HCT116 (cell line): ENCODE measurements around the gene G3BP1. TPM values are rescaled to one million over a fixed set of nuclear protein-coding genes. Genes with fewer than 3 reads are reported as not detected.

Source experiments
- ATAC-seq: fragments of 200-7000 bp; cut with Tn5 transposase; 2 replicates; pipeline ENCODE4 v1.9.1; 2020; ENCODE audit warnings: mild to moderate bottlenecking, moderate library complexity
- BruUV-seq: library from RNA; stranded (reverse); fragments of 400-500 nt; replicated peaks from 2 replicates; lab custom pipeline; 2021; lab: Mats Ljungman, UMichigan
- CTCF ChIA-PET: fragments of 300-600 bp; sonication (Branson Sonifier 250); formaldehyde crosslinking; loops from one replicate; lab custom pipeline; 2021; ENCODE audit warnings: antibody characterized with exemption; lab: Charles Lee
- POLR2A ChIA-PET: fragments of 300-600, 350-600 bp; sonication (Branson Sonifier 250); formaldehyde crosslinking; loops from one replicate; lab custom pipeline; 2021; ENCODE audit warnings: antibody characterized with exemption; lab: Charles Lee
- RAD21 ChIA-PET, 2 experiments: fragments of 300-600 bp; sonication (Branson Sonifier 250); formaldehyde crosslinking; loops; one replicate each; lab custom pipeline; 2023; ENCODE audit warnings: low total read pairs in 2 of 2; ENCODE audit not compliant: uncharacterized antibody in 2 of 2, unreplicated experiment in 2 of 2, low non-redundant PET in 1 of 2; lab: Charles Lee
- DNase-seq: peaks from one replicate; pipeline ENCODE4 v3.0.0-alpha.2; 2010; ENCODE audit warnings: low read depth, low spot score
- H2AFZ ChIP-seq: fragments of 200-600 bp; shearing (Covaris generic), sonication (generic); 2 replicates; pipeline ENCODE4 v1.6.1; 2017; ENCODE audit warnings: low read depth, mixed run types, mixed read lengths, antibody characterized with exemption, low read length; ENCODE audit not compliant: poor library complexity, severe bottlenecking
- H3K27ac ChIP-seq: 2 replicates; pipeline ENCODE4 v1.5.1; 2012; ENCODE audit warnings: low read depth, low read length
- H3K27me3 ChIP-seq: fragments of 200-600 bp; sonication (generic); 2 replicates; pipeline ENCODE4 v1.6.1; 2016; ENCODE audit warnings: mixed run types, low read length, mixed read lengths; ENCODE audit not compliant: insufficient read depth
- H3K36me3 ChIP-seq, 2 experiments: fragments of 200-500 bp in 1 of 2; fragments of 200-600 bp in 1 of 2; sonication (Bioruptor generic) in 1 of 2; sonication (generic) in 1 of 2; 2 replicates each; pipeline versions ENCODE4 v1.5.1 to v1.6.1; 2014 to 2016; ENCODE audit warnings: low read length in 2 of 2, inconsistent platforms in 1 of 2, mixed read lengths in 1 of 2, mixed run types in 1 of 2; ENCODE audit not compliant: insufficient read depth in 2 of 2, control insufficient read depth in 1 of 2
- H3K4me1 ChIP-seq, 2 experiments: fragments of 200-600 bp in 1 of 2; sonication (generic) in 1 of 2; 2 replicates each; pipeline versions ENCODE4 v1.5.1 to v1.6.1; 2012 to 2017; ENCODE audit warnings: low read length in 2 of 2, inconsistent platforms in 1 of 2, mild to moderate bottlenecking in 1 of 2, mixed read lengths in 1 of 2, mixed run types in 1 of 2, moderate library complexity in 1 of 2; ENCODE audit not compliant: insufficient read depth in 2 of 2, control insufficient read depth in 1 of 2
- H3K4me2 ChIP-seq: fragments of 200-600 bp; sonication (generic); 2 replicates; pipeline ENCODE4 v1.6.1; 2017; ENCODE audit warnings: mixed run types, low read length, mixed read lengths
- H3K4me3 ChIP-seq, 2 experiments: fragments of 200-600 bp in 1 of 2; sonication (generic) in 1 of 2; replicated peaks in 1 of 2; 2 replicates each; pipeline ENCODE4 v1.5.1; 2011 to 2016; ENCODE audit warnings: low read length in 2 of 2, control low read depth in 1 of 2, low read depth in 1 of 2, mild to moderate bottlenecking in 1 of 2, mixed read lengths in 1 of 2, mixed run types in 1 of 2
- H3K79me2 ChIP-seq: fragments of 200-600 bp; sonication (generic); 2 replicates; pipeline ENCODE4 v1.6.1; 2017; ENCODE audit warnings: mild to moderate bottlenecking, mixed run types, low read length, moderate library complexity, mixed read lengths; ENCODE audit not compliant: insufficient read depth
- H3K9ac ChIP-seq: fragments of 200-600 bp; sonication (generic); 2 replicates; pipeline ENCODE4 v1.6.1; 2016; ENCODE audit warnings: low read length, mixed read lengths
- H3K9me2 ChIP-seq: fragments of 200-600 bp; sonication (generic), shearing (Covaris generic); 2 replicates; pipeline ENCODE4 v1.6.1; 2017; ENCODE audit warnings: mixed run types, mild to moderate bottlenecking, moderate library complexity; ENCODE audit not compliant: insufficient read depth
- H3K9me3 ChIP-seq, 2 experiments: fragments of 200-500 bp in 1 of 2; fragments of 200-600 bp in 1 of 2; sonication (Bioruptor generic) in 1 of 2; sonication (generic) in 1 of 2; 2 replicates each; pipeline ENCODE4 v1.6.1; 2014 to 2017; ENCODE audit warnings: low read length in 2 of 2, mixed read lengths in 2 of 2, inconsistent platforms in 1 of 2, low read depth in 1 of 2, mild to moderate bottlenecking in 1 of 2, mixed run types in 1 of 2, moderate library complexity in 1 of 2; ENCODE audit not compliant: control insufficient read depth in 1 of 2, insufficient read depth in 1 of 2
- H4K20me1 ChIP-seq: fragments of 200-600 bp; sonication (generic), shearing (Covaris generic); 2 replicates; pipeline ENCODE4 v1.6.1; 2017; ENCODE audit warnings: mixed run types, mild to moderate bottlenecking, moderate library complexity; ENCODE audit not compliant: insufficient read depth
- POLR2AphosphoS5 ChIP-seq: IDR thresholded peaks from 2 replicates; pipeline ENCODE4 v1.6.1; 2011; ENCODE audit warnings: mild to moderate bottlenecking, low read depth, low read length, moderate library complexity
- ZFX ChIP-seq: fragments of 450-650 bp; IDR thresholded peaks from 2 replicates; pipeline ENCODE4 v1.6.1; 2017
- ZNF274 ChIP-seq: fragments of 200-500 bp; sonication (Bioruptor generic); IDR thresholded peaks from 2 replicates; pipeline ENCODE4 v1.6.1; 2014; ENCODE audit warnings: mild to moderate bottlenecking, low read depth, low read length, inconsistent platforms
- intact Hi-C: fragments of 100-400 bp; cut with micrococcal nuclease; formaldehyde crosslinking; loops from 2 replicates; pipeline ENCODE4 v1.10.0; 2022
- total RNA-seq: library from RNA; stranded (reverse); gene quantifications from one replicate; pipeline ENCODE4 v1.2.1, GENCODE V29; 2021; ENCODE audit not compliant: unreplicated experiment

Gene G3BP1
- total RNA-seq, 1 experiment from 2014 or later: 296 TPM

GRCh38 chr5:151770383-151771258 is 1.1 kb upstream of the G3BP1 start:
- Histone ChIP-seq H3K4me3 (peak overlapping the region; percentile 67 to 79), H3K9me3 (no peaks in the 10 kb centered on the region), H3K79me2 (peaks cover 42% of the 10 kb centered on the region), H3K4me2 (peak overlapping the region; percentile 93), H4K20me1 (peaks cover 29% of the 10 kb centered on the region), H3K36me3 (no peaks in the 10 kb centered on the region; a peak in 1 of 4 replicates), H3K27ac (peak overlapping the region; percentile 97), H3K4me1 (peaks cover 10 to 26% of the 10 kb centered on the region in 2 experiments; a peak in 3 of 4 replicates), H3K27me3 (no peaks in the 10 kb centered on the region), H2AFZ (no peak overlapping the region), H3K9ac (peak overlapping the region; percentile 99), H3K9me2 (no peaks in the 10 kb centered on the region)
- TF ChIP-seq POLR2AphosphoS5 (no peak), ZFX (peak; percentile 97)
- CTCF ChIA-PET: interaction anchor here (0.6 to 1.5 kb wide), 11 partner anchors 13 to 743 kb away, joined by 3 to 9 read pairs (median 4); partner anchors contain the start of genes GM2A and SLC36A1
- intact Hi-C loops: loop anchor here (1.0 kb wide), 3 partner anchors 12 to 111 kb away; partner anchors contain the start of gene ATOX1
- ATAC-seq (peak; percentile 18), DNase-seq (no peak)
- POLR2A ChIA-PET: interaction anchor here (1.0 to 3.3 kb wide), 12 partner anchors 9 to 518 kb away, joined by 3 to 27 read pairs (median 7); partner anchors contain the start of genes ATOX1 and GM2A
- TSS peak; percentile 86 for BruUV-seq
- RAD21 ChIA-PET: interaction anchor here (0.5 to 1.3 kb wide), 2 partner anchors 30 to 533 kb away, joined by 3 to 4 read pairs; no protein-coding TSS in a partner anchor

GRCh38 chr5:151772029-151772845 is 483 bp downstream of the G3BP1 start:
- ChIA-PET POLR2A (interaction anchor here (0.8 to 3.3 kb wide), 11 partner anchors 9 to 520 kb away, joined by 4 to 27 read pairs (median 9); partner anchors contain the start of genes ATOX1 and GM2A), RAD21 (interaction anchor here in 1 of 2 experiments (1.3 kb wide), 1 partner anchor 32 kb away, joined by 4 read pairs; no protein-coding TSS in a partner anchor), CTCF (interaction anchor here (1.1 to 1.5 kb wide), 5 partner anchors 15 to 578 kb away, joined by 4 to 9 read pairs (median 7); no protein-coding TSS in a partner anchor)
- no TSS peak for BruUV-seq
- Histone ChIP-seq H3K36me3 (peaks cover 4 to 5% of the 10 kb centered on the region in 2 experiments; a peak in 3 of 4 replicates), H3K9ac (peak overlapping the region; percentile 99), H3K9me3 (no peaks in the 10 kb centered on the region), H3K4me3 (peak overlapping the region; percentile 79 to 97), H2AFZ (no peak overlapping the region), H4K20me1 (peaks cover 43% of the 10 kb centered on the region), H3K4me1 (peaks cover 10 to 26% of the 10 kb centered on the region in 2 experiments; a peak in 3 of 4 replicates), H3K27me3 (no peaks in the 10 kb centered on the region), H3K79me2 (peaks cover 58% of the 10 kb centered on the region), H3K27ac (peak overlapping the region; percentile 88), H3K9me2 (no peaks in the 10 kb centered on the region), H3K4me2 (peak overlapping the region; percentile 77)
- intact Hi-C loops: no loop called here
- ATAC-seq: no peak
- DNase-seq: no peak
- TF ChIP-seq ZFX (peak; percentile 55), ZNF274 (no peak)
